ENCODE results near the gene SCARF1.
A peak's percentile ranks its signal among the peaks of the same experiment; 100 is the strongest.

SCARF1 gene

GRCh38 chr17:1629504-1630310 is 15.8 kb downstream of the SCARF1 start:
- Histone ChIP-seq H3K36me3 (peaks cover 11% of the 10 kb centered on the region), H3K27ac (peak overlapping the region; percentile 82), H3K9me3 (no peaks in the 10 kb centered on the region), H3K4me3 (peak overlapping the region; percentile 80), H3K4me1 (peaks cover 64% of the 10 kb centered on the region), H3K4me2 (peak overlapping the region; percentile 100), H4K20me1 (0 out of 2 replicates have a peak, but pooled peaks cover 7% of the 10 kb centered on the region), H3K9ac (peak overlapping the region; percentile 79), H3K27me3 (no peaks in the 10 kb centered on the region; the same call in 1 of the 2 replicates)
- TF ChIP-seq Cebpa-rat (IDR thresholded peaks at IDR 0.05) = no peak

- peak overlapping the region; percentile 80 for H3K4me3 ChIP-seq
Observed at GRCh38 chr17:1628856-1629503, 16.6 kb downstream of the SCARF1 start.

DNA sequence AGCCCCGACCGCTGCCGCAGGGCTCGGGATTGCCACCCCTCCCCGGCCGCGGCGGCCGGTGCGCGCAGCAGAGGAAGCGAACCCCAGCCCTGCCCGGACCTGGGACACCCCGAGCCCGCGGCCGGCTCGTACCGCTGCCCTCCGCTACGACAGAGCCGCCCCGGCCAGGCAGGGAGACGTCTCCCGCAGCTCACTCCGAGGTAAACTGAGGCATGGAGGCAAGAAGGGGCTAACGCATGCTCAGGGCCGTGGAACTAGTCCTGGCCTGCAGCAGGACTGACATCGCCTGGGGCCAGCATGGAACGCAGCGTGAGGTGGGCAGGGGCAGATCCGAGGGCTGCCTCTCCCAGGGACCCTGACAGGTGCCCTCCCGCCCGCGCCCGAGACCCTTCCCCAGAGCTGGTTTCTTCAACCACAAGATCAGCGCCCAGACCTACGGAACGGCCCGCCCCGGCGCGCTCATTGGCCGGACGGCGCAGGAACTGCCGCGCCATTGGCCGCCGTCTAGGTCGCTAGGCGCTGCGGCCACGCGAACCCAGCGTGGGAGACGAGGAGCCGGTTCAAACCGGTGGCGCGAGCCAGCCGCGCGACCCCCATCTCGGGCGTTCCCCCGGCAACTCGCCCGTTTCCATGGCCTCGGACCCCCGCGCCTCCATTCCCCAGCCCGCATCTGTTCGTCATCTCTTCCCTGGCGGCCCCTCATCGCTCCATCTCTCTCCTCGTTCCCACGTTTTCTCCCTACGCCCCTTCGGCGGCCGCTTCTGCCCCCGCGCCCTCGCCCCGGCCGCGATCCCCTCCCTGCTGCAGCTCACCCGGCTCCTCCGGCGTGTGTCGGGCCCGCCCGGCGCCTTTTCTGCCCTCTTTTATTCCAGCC is 17.3 kb downstream of the SCARF1 start, which contains the start of gene SLC43A2:
SLC43A2 (minus strand) TSS at position 853 of the 874 bp plus-strand sequence. CDS start 960 bp downstream, outside the sequence.
- Histone ChIP-seq H3K9me3 (no peaks in the 10 kb centered on the region), H3K36me3 (peaks cover under 1% of the 10 kb centered on the region; the same call in 1 of the 2 replicates), H3K9ac (peak within 1 kb of the TSS; percentile 79), H3K4me1 (peaks cover 66% of the 10 kb centered on the region), H3K27ac (peak within 1 kb of the TSS; percentile 82), H3K27me3 (no peaks in the 10 kb centered on the region; the same call in 1 of the 2 replicates), H3K4me2 (peak within 1 kb of the TSS; percentile 100), H3K4me3 (peak within 1 kb of the TSS; percentile 80), H4K20me1 (no peaks in the 10 kb centered on the region)
- no peak for TF ChIP-seq Cebpa-rat (IDR thresholded peaks at IDR 0.05)

More at GRCh38 chr17:1628856-1629503, 16.6 kb downstream of the SCARF1 start:
- no peak for TF ChIP-seq Cebpa-rat (IDR thresholded peaks at IDR 0.05)
- Histone ChIP-seq H4K20me1 (0 out of 2 replicates have a peak, but pooled peaks cover under 1% of the 10 kb centered on the region), H3K36me3 (peaks cover 4% of the 10 kb centered on the region; the same call in 1 of the 2 replicates), H3K4me2 (peak overlapping the region; percentile 100), H3K27me3 (no peaks in the 10 kb centered on the region; the same call in 1 of the 2 replicates), H3K9ac (peak overlapping the region; percentile 79), H3K4me1 (peaks cover 66% of the 10 kb centered on the region), H3K9me3 (no peaks in the 10 kb centered on the region), H3K27ac (peak overlapping the region; percentile 82)

GRCh38 chr17:1627182-1627981 is 18.1 kb downstream of the SCARF1 start:
- Histone ChIP-seq H3K27me3 (no peaks in the 10 kb centered on the region; the same call in 1 of the 2 replicates), H3K4me1 (peaks cover 66% of the 10 kb centered on the region), H3K4me3 (peak overlapping the region; percentile 80), H3K27ac (peak overlapping the region; percentile 82), H4K20me1 (no peaks in the 10 kb centered on the region), H3K9me3 (no peaks in the 10 kb centered on the region), H3K4me2 (peak overlapping the region; percentile 100), H3K36me3 (no peaks in the 10 kb centered on the region), H3K9ac (peak overlapping the region; percentile 79)
- no peak; the same call in 1 of the 2 replicates for TF ChIP-seq Cebpa-rat (IDR thresholded peaks at IDR 0.05)

GRCh38 chr17:1626333-1626732 is 19.2 kb downstream of the SCARF1 start:
- Histone ChIP-seq H3K27ac (peak overlapping the region; percentile 82; the same call in 1 of the 2 replicates), H3K9ac (0 out of 2 replicates have a peak overlapping the region, but pooled peaks have one; percentile 79)

GRCh38 chr17:1625581-1625980 is 20.0 kb downstream of the SCARF1 start:
- Histone ChIP-seq H3K36me3 (no peaks in the 10 kb centered on the region), H3K4me3 (no peak overlapping the region), H3K9me3 (no peaks in the 10 kb centered on the region), H3K9ac (no peak overlapping the region), H3K4me2 (peak overlapping the region; percentile 100), H3K4me1 (peaks cover 63% of the 10 kb centered on the region), H4K20me1 (no peaks in the 10 kb centered on the region), H3K27ac (no peak overlapping the region), H3K27me3 (no peaks in the 10 kb centered on the region; the same call in 1 of the 2 replicates)
- TF ChIP-seq Cebpa-rat (IDR thresholded peaks at IDR 0.05) = no peak

More at GRCh38 chr17:1626333-1626732, 19.2 kb downstream of the SCARF1 start:
- no peaks in the 10 kb centered on the region; the same call in 1 of the 2 replicates for H3K27me3 ChIP-seq
- TF ChIP-seq Cebpa-rat (IDR thresholded peaks at IDR 0.05) = no peak
- no peaks in the 10 kb centered on the region for H3K36me3 ChIP-seq
- H3K4me2 ChIP-seq = peak overlapping the region; percentile 100
- no peaks in the 10 kb centered on the region for H4K20me1 ChIP-seq
- H3K4me3 ChIP-seq = peak overlapping the region; percentile 80; the same call in 1 of the 2 replicates
- no peaks in the 10 kb centered on the region for H3K9me3 ChIP-seq
- H3K4me1 ChIP-seq = peaks cover 63% of the 10 kb centered on the region

DNA sequence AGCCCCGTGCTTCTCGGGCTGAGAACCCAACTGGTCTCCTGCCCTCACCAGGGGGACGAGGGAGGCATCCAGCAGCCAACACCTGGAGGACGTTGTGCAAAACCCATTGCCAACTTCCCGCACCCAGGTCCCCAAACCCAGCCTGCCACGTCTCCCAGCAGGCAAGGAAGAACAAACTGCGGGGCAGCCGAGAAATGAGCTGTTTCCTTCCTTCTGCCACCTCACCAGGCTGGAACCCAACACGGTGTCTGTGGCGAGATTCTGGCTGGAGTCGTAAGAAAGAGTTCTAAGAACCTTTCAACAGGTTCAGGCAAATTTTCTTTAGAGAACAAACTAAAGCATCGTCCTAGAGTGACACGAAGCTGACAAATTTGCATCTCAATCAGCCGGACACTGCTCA is 20.5 kb downstream of the SCARF1 start:
- Histone ChIP-seq H3K9me3 (no peaks in the 10 kb centered on the region), H3K36me3 (no peaks in the 10 kb centered on the region), H3K4me2 (peak overlapping the region; percentile 100), H3K27ac (no peak overlapping the region), H3K4me3 (no peak overlapping the region), H3K27me3 (no peaks in the 10 kb centered on the region; the same call in 1 of the 2 replicates), H4K20me1 (no peaks in the 10 kb centered on the region), H3K9ac (no peak overlapping the region), H3K4me1 (peaks cover 63% of the 10 kb centered on the region)
- no peak for TF ChIP-seq Cebpa-rat (IDR thresholded peaks at IDR 0.05)

GRCh38 chr17:1624650-1625049 is 20.9 kb downstream of the SCARF1 start:
- no peak overlapping the region for H3K9ac ChIP-seq
- H3K27ac ChIP-seq = no peak overlapping the region

More at GRCh38 chr17:1624650-1625049, 20.9 kb downstream of the SCARF1 start:
- Histone ChIP-seq H4K20me1 (no peaks in the 10 kb centered on the region), H3K4me3 (no peak overlapping the region), H3K27me3 (no peaks in the 10 kb centered on the region; the same call in 1 of the 2 replicates), H3K4me1 (peaks cover 63% of the 10 kb centered on the region), H3K4me2 (peak overlapping the region; percentile 100), H3K9me3 (no peaks in the 10 kb centered on the region), H3K36me3 (no peaks in the 10 kb centered on the region)
- TF ChIP-seq Cebpa-rat (IDR thresholded peaks at IDR 0.05) = no peak
